K562 (cell line): ENCODE data around the gene PHACTR3. TPM values are rescaled to one million over a fixed set of nuclear protein-coding genes. Genes with fewer than 3 reads are reported as not detected.

Source experiments
- ATAC-seq: fragments of 200-7000 bp; cut with Tn5 transposase; 3 replicates; pipeline ENCODE4 v1.9.1; 2020; ENCODE audit warnings: moderate library complexity
- BruUV-seq: library from RNA; stranded (reverse); fragments of 400-500 nt; replicated peaks from 2 replicates; lab custom pipeline; 2021; lab: Mats Ljungman, UMichigan
- CTCF ChIA-PET: fragments of 300-600 bp; formaldehyde crosslinking; extraction: SDS; loops from one replicate; lab custom pipeline; 2021; ENCODE audit warnings: low intra/inter-chr PET ratio; lab: Yijun Ruan, JAX
- POLR2A ChIA-PET: fragments of 300-600, 350-650 bp; sonication (Branson Sonifier 250); formaldehyde crosslinking; extraction: SDS; loops from one replicate; lab custom pipeline; 2021; ENCODE audit warnings: antibody characterized with exemption, inconsistent platforms; lab: Yijun Ruan, JAX
- DNase-seq, 4 experiments: peaks; one replicate each; pipeline versions ENCODE4 v3.0.0 to v3.0.0-alpha.2; 2011 to 2018; ENCODE audit warnings: low spot score in 3 of 4, mixed read lengths in 3 of 4; ENCODE audit errors: extremely low read depth in 1 of 4
- FAIRE-seq: peaks from 2 replicates; lab custom pipeline; 2011; peaks lifted over from hg19 to GRCh38; lab: Jason Lieb, UNC
- H2AFZ ChIP-seq: 2 replicates; pipeline ENCODE4 v1.6.0; 2011; ENCODE audit warnings: low read depth, low read length, control low read depth, inconsistent platforms
- H3K27ac ChIP-seq: fragments of 200-600 bp; 3 replicates; pipeline ENCODE4 v1.8.0; 2011; ENCODE audit warnings: low read depth, mild to moderate bottlenecking, control low read depth, inconsistent platforms, low read length, moderate library complexity, mixed read lengths; ENCODE audit errors: extremely low read depth
- H3K27me3 ChIP-seq, 2 experiments: fragments of 300-600 bp in 1 of 2; 2 replicates in 1 of 2; 3 replicates in 1 of 2; pipeline versions ENCODE4 v1.6.0 to v1.8.0; 2011; ENCODE audit warnings: inconsistent platforms in 2 of 2, low read length in 2 of 2, mild to moderate bottlenecking in 1 of 2, mixed read lengths in 1 of 2, moderate library complexity in 1 of 2; ENCODE audit not compliant: control insufficient read depth in 2 of 2, insufficient read depth in 2 of 2
- H3K36me3 ChIP-seq: fragments of 300-600 bp; 3 replicates; pipeline ENCODE4 v1.8.0; 2011; ENCODE audit warnings: mild to moderate bottlenecking, low read length, inconsistent platforms; ENCODE audit not compliant: control insufficient read depth, insufficient read depth
- H3K4me1 ChIP-seq, 2 experiments: fragments of 200-600 bp in 1 of 2; replicated peaks in 1 of 2; 2 replicates in 1 of 2; 3 replicates in 1 of 2; pipeline versions ENCODE4 v1.5.1 to v1.8.0; 2011; ENCODE audit warnings: inconsistent platforms in 2 of 2, low read length in 2 of 2, mild to moderate bottlenecking in 1 of 2, mixed read lengths in 1 of 2, moderate library complexity in 1 of 2; ENCODE audit not compliant: control insufficient read depth in 2 of 2, insufficient read depth in 2 of 2
- H3K4me2 ChIP-seq: 2 replicates; pipeline ENCODE4 v1.6.1; 2011; ENCODE audit warnings: low read length, control low read depth, inconsistent platforms, mixed read lengths; ENCODE audit not compliant: insufficient read depth
- H3K4me3 ChIP-seq: fragments of 200-600 bp; sonication (generic), shearing (Covaris generic); 2 replicates; pipeline ENCODE4 v1.5.1; 2016; ENCODE audit warnings: control low read depth, inconsistent platforms
- H3K79me2 ChIP-seq: fragments of 200-600 bp; 3 replicates; pipeline ENCODE4 v1.8.0; 2011; ENCODE audit warnings: low read length, inconsistent platforms; ENCODE audit not compliant: control insufficient read depth, insufficient read depth
- H3K9ac ChIP-seq, 2 experiments: 2 replicates each; pipeline versions ENCODE4 v1.6.0 to v1.6.1; 2011; ENCODE audit warnings: low read depth in 2 of 2, low read length in 2 of 2, control low read depth in 1 of 2, inconsistent platforms in 1 of 2, mild to moderate bottlenecking in 1 of 2, mixed read lengths in 1 of 2; ENCODE audit not compliant: insufficient read depth in 1 of 2
- H3K9me1 ChIP-seq: one replicate; pipeline ENCODE4 v1.6.0; 2011; ENCODE audit warnings: inconsistent platforms, mild to moderate bottlenecking, low read length, moderate library complexity; ENCODE audit not compliant: control insufficient read depth, insufficient read depth
- H3K9me3 ChIP-seq: replicated peaks from 2 replicates; pipeline ENCODE4 v1.5.1; 2011; ENCODE audit warnings: low read depth, low read length, inconsistent platforms; ENCODE audit not compliant: control insufficient read depth, insufficient read depth
- H4K20me1 ChIP-seq: replicated peaks from 2 replicates; pipeline ENCODE4 v1.6.1; 2011; ENCODE audit warnings: low read length, inconsistent platforms, mixed read lengths; ENCODE audit not compliant: control insufficient read depth, insufficient read depth
- ARHGAP35 ChIP-seq: fragments of 450-650 bp; IDR thresholded peaks from 2 replicates; pipeline ENCODE4 v1.6.1; 2018; ENCODE audit not compliant: partially characterized antibody
- CBX8 ChIP-seq: fragments of 200-600 bp; sonication (generic); IDR thresholded peaks from 2 replicates; pipeline ENCODE4 v1.6.1; 2012; ENCODE audit warnings: borderline replicate concordance, mixed run types, low read depth, mild to moderate bottlenecking, moderate library complexity, mixed read lengths, low read length, control low read depth, inconsistent platforms; ENCODE audit not compliant: poor library complexity, severe bottlenecking; ENCODE audit errors: extremely low read depth
- E2F6 ChIP-seq, 2 experiments: IDR thresholded peaks; 2 replicates each; pipeline ENCODE4 v1.6.1; 2011; ENCODE audit warnings: borderline replicate concordance in 1 of 2, control low read depth in 1 of 2, low read depth in 1 of 2, low read length in 1 of 2, mild to moderate bottlenecking in 1 of 2, mixed read lengths in 1 of 2, moderate library complexity in 1 of 2; ENCODE audit not compliant: insufficient read depth in 1 of 2, insufficient read length in 1 of 2, poor library complexity in 1 of 2, severe bottlenecking in 1 of 2; ENCODE audit errors: extremely low read depth in 1 of 2
- HDAC2 ChIP-seq: fragments of 450-650 bp; IDR thresholded peaks from 2 replicates; pipeline ENCODE4 v1.6.1; 2016; ENCODE audit warnings: mild to moderate bottlenecking
- ID3 ChIP-seq, 2 experiments: fragments of 250-450 bp in 1 of 2; fragments of 450-650 bp in 1 of 2; sonication (Bioruptor Pico) in 1 of 2; IDR thresholded peaks; 2 replicates each; pipeline versions ENCODE4 v1.6.1 to v1.8.0; 2016 to 2021; ENCODE audit warnings: mild to moderate bottlenecking in 2 of 2, moderate library complexity in 2 of 2, missing compliant biosample characterization in 1 of 2, missing genetic modification characterization in 1 of 2
- PRMT5 ChIP-seq: sonication (generic); formaldehyde crosslinking; IDR thresholded peaks from 2 replicates; pipeline ENCODE4 v1.5.0; 2020; ENCODE audit warnings: missing genetic modification reagents
- RBM15 ChIP-seq: fragments of 200-400 bp; formaldehyde crosslinking; IDR thresholded peaks from 2 replicates; pipeline ENCODE4 v1.6.1; 2018; ENCODE audit warnings: mild to moderate bottlenecking, low read length, moderate library complexity; ENCODE audit not compliant: insufficient read depth
- SAP30 ChIP-seq: fragments of 200-600 bp; sonication (generic); IDR thresholded peaks from 2 replicates; pipeline ENCODE4 v1.6.1; 2012; ENCODE audit warnings: borderline replicate concordance, low read depth, mild to moderate bottlenecking, moderate library complexity, low read length, control low read depth, inconsistent platforms; ENCODE audit not compliant: insufficient read depth, poor library complexity, severe bottlenecking
- SRSF3 ChIP-seq: fragments of 200-400 bp; formaldehyde crosslinking; IDR thresholded peaks from 2 replicates; pipeline ENCODE4 v1.6.1; 2016; ENCODE audit warnings: mild to moderate bottlenecking, low read length, moderate library complexity; ENCODE audit not compliant: insufficient read depth
- TAL1 ChIP-seq: fragments of 450-650 bp; IDR thresholded peaks from 2 replicates; pipeline ENCODE4 v1.6.1; 2016; ENCODE audit warnings: mild to moderate bottlenecking
- ZEB2 ChIP-seq: fragments of 450-650 bp; IDR thresholded peaks from 2 replicates; pipeline ENCODE4 v1.6.1; 2016
- ZNF232 ChIP-seq: sonication (generic); formaldehyde crosslinking; IDR thresholded peaks from 2 replicates; pipeline ENCODE4 v1.8.0; 2022; ENCODE audit warnings: mild to moderate bottlenecking, missing genetic modification reagents
- ZNF655 ChIP-seq: fragments of 250-450 bp; sonication (Bioruptor Pico); IDR thresholded peaks from 2 replicates; pipeline ENCODE4 v1.5.0; 2021
- ZNF717 ChIP-seq: fragments of 250-450 bp; sonication (Bioruptor Pico); IDR thresholded peaks from 2 replicates; pipeline ENCODE4 v1.5.0; 2021
- WGBS: fragments of 100-300 bp; shearing (Covaris generic); methylation state at CpG from one replicate; pipeline ENCODE4 v1.1.6; 2016; ENCODE audit warnings: low coverage, mixed read lengths; ENCODE audit not compliant: insufficient coverage; ENCODE audit errors: missing lambda C conversion rate; 5-methylcytosine and 5-hydroxymethylcytosine counted together
- in situ Hi-C: fragments of 300-500 bp; cut with MboI; formaldehyde crosslinking; loops from 4 replicates; pipeline ENCODE4 v1.15.0; 2018; ENCODE audit warnings: inconsistent platforms, mixed read lengths
- intact Hi-C: fragments of 100-400 bp; cut with micrococcal nuclease; formaldehyde crosslinking; loops from 2 replicates; pipeline ENCODE4 v1.14.2; 2022
- polyA plus RNA-seq, 8 experiments: library from polyadenylated mRNA; depleted of rRNA in 4 of 8; stranded (reverse) in 5 of 8; unstranded in 3 of 8; fragments of >200 nt; fragmentation: Nextera tagmentation in 2 of 8; fragmentation: Illumina TruSeq in 1 of 8; extraction: Ambion mirVana in 2 of 8; extraction: Trizol in 1 of 8; gene quantifications; 2 replicates each; pipeline versions ENCODE4 v1.2.1 to v1.2.3, GENCODE V29; 2011 to 2014; ENCODE audit warnings: inconsistent platforms in 1 of 8, missing spikeins in 1 of 8
- total RNA-seq, 7 experiments: library from RNA; depleted of rRNA in 6 of 7; stranded (reverse); fragments of >200 nt in 6 of 7; fragmentation: Illumina TruSeq in 2 of 7; extraction: Trizol in 2 of 7; gene quantifications; 2 replicates each; pipeline versions ENCODE4 v1.2.1 to v1.2.3, GENCODE V29; 2011 to 2021; ENCODE audit warnings: low replicate concordance in 1 of 7

The PHACTR3 gene
- total and polyA plus RNA-seq, 9 of the 15 experiments (the other 6 are each of a cell fraction or from before 2014, with no cell fraction given), result not detected

- intact Hi-C loops, result no loop called here
- H3K9ac ChIP-seq, result no peak overlapping the region
- BruUV-seq, result no TSS peak
- H3K4me3 ChIP-seq, result no peak overlapping the region
- no peaks in the 10 kb centered on the region for H3K4me1 ChIP-seq
- H3K27me3 ChIP-seq, result no peaks in the 10 kb centered on the region; a peak in 1 of 5 replicates
- FAIRE-seq (no peak), ATAC-seq (no peak), DNase-seq (no peak)
- no peak overlapping the region for H3K27ac ChIP-seq
- no peak overlapping the region for H2AFZ ChIP-seq
- H4K20me1 ChIP-seq, result 0 out of 2 replicates have a peak, but pooled peaks cover 3% of the 10 kb centered on the region
- H3K4me2 ChIP-seq, result no peak overlapping the region
- no peaks in the 10 kb centered on the region for H3K9me1 ChIP-seq
- no peaks in the 10 kb centered on the region for H3K9me3 ChIP-seq
- ChIA-PET CTCF (no interaction called here), POLR2A (no interaction called here)
- in situ Hi-C loops, result no loop called here
- no peaks in the 10 kb centered on the region for H3K79me2 ChIP-seq
- H3K36me3 ChIP-seq, result no peaks in the 10 kb centered on the region
- WGBS, result 0% methylated on average over 10 of the region's 10 CpGs
- TF ChIP-seq ZNF232 (no peak), SAP30 (no peak), HDAC2 (no peak), ZNF717 (no peak), E2F6 (IDR thresholded peaks at IDR 0.05; ENCODE audit: borderline replicate concordance in 1 of 2, extremely low read depth in 1 of 2, insufficient read depth in 1 of 2, insufficient read length in 1 of 2, low read depth in 1 of 2, low read length in 1 of 2, poor library complexity in 1 of 2, severe bottlenecking in 1 of 2) (no peak), ZNF655 (CRISPR knock-in tag) (no peak), CBX8 (no peak), TAL1 (no peak), ID3 (CRISPR knock-in tag; IDR thresholded peaks at IDR 0.05) (no peak), ID3 (tag; IDR thresholded peaks at IDR 0.05) (no peak), ZEB2 (no peak), SRSF3 (no peak), ARHGAP35 (no peak), RBM15 (no peak), PRMT5 (CRISPR knock-in tag) (no peak)
These were observed 182.6 kb downstream of the PHACTR3 start for GRCh38 chr20:59786801-59787537.
